DOHH2 (cell line): ENCODE data around the gene ABCD2.

Experiments
- H3F3A ChIP-seq: fragments of 200-600 bp; sonication (generic), shearing (Covaris generic); 2 replicates; pipeline ENCODE4 v1.6.0; 2016; ENCODE audit warnings: antibody characterized with exemption, mild to moderate bottlenecking; ENCODE audit not compliant: control insufficient read depth, insufficient read depth
- H3K27ac ChIP-seq: fragments of 200-600 bp; sonication (generic); 2 replicates; pipeline ENCODE4 v1.5.1; 2014; ENCODE audit warnings: low read depth, mild to moderate bottlenecking, low read length, moderate library complexity
- H3K27me3 ChIP-seq: fragments of 200-600 bp; sonication (generic); 2 replicates; pipeline ENCODE4 v1.6.1; 2014; ENCODE audit warnings: mild to moderate bottlenecking, low read length, mixed read lengths; ENCODE audit not compliant: control insufficient read depth
- H3K36me3 ChIP-seq: fragments of 200-600 bp; sonication (generic); 2 replicates; pipeline ENCODE4 v1.6.1; 2014; ENCODE audit warnings: mild to moderate bottlenecking, low read length, moderate library complexity, mixed read lengths; ENCODE audit not compliant: control insufficient read depth
- H3K4me1 ChIP-seq: fragments of 200-600 bp; sonication (generic); 2 replicates; pipeline ENCODE4 v1.6.1; 2014; ENCODE audit warnings: mild to moderate bottlenecking, low read length, mixed read lengths; ENCODE audit not compliant: control insufficient read depth
- H3K4me2 ChIP-seq: fragments of 200-600 bp; sonication (generic); 2 replicates; pipeline ENCODE4 v1.6.0; 2014; ENCODE audit warnings: mild to moderate bottlenecking, low read length, moderate library complexity
- H3K4me3 ChIP-seq: fragments of 200-600 bp; sonication (generic); 2 replicates; pipeline ENCODE4 v1.5.1; 2014; ENCODE audit warnings: mild to moderate bottlenecking, low read length, mixed read lengths
- H3K79me2 ChIP-seq: fragments of 200-600 bp; sonication (generic); 2 replicates; pipeline ENCODE4 v1.6.1; 2014; ENCODE audit warnings: mild to moderate bottlenecking, low read length, mixed read lengths; ENCODE audit not compliant: control insufficient read depth
- H3K9me2 ChIP-seq: fragments of 200-600 bp; sonication (generic); replicated peaks from 2 replicates; pipeline ENCODE4 v1.6.1; 2014; ENCODE audit warnings: mild to moderate bottlenecking, low read length, mixed read lengths; ENCODE audit not compliant: control insufficient read depth
- H3K9me3 ChIP-seq: fragments of 200-600 bp; sonication (generic); 2 replicates; pipeline ENCODE4 v1.6.1; 2014; ENCODE audit warnings: antibody characterized with exemption, low read length, mixed read lengths; ENCODE audit not compliant: control insufficient read depth, insufficient read depth
- H4K20me1 ChIP-seq: fragments of 200-600 bp; sonication (generic); 2 replicates; pipeline ENCODE4 v1.6.0; 2014; ENCODE audit warnings: low read depth, mild to moderate bottlenecking, antibody characterized with exemption, low read length, moderate library complexity; ENCODE audit not compliant: control insufficient read depth, insufficient read depth
- CTCF ChIP-seq: fragments of 200-600 bp; sonication (generic); IDR thresholded peaks from one replicate; pipeline ENCODE4 v1.5.1; 2014; ENCODE audit warnings: antibody characterized with exemption, mild to moderate bottlenecking, low read depth, low read length; ENCODE audit not compliant: poor library complexity, severe bottlenecking
- EZH2phosphoT487 ChIP-seq: fragments of 200-600 bp; sonication (generic); IDR thresholded peaks from 2 replicates; pipeline ENCODE4 v1.6.1; 2017; ENCODE audit warnings: borderline replicate concordance, mild to moderate bottlenecking, antibody characterized with exemption, low read length, moderate library complexity, mixed read lengths

The ABCD2 gene

GRCh38 chr12:39632670-39633069, 13.1 kb upstream of the ABCD2 start:
- Histone ChIP-seq H3K4me2 (no peak overlapping the region), H4K20me1 (no peaks in the 10 kb centered on the region), H3K27ac (no peak overlapping the region), H3K79me2 (no peaks in the 10 kb centered on the region), H3F3A (no peaks in the 10 kb centered on the region), H3K27me3 (no peaks in the 10 kb centered on the region), H3K9me3 (no peaks in the 10 kb centered on the region), H3K36me3 (no peaks in the 10 kb centered on the region), H3K4me3 (no peak overlapping the region), H3K9me2 (no peaks in the 10 kb centered on the region), H3K4me1 (peaks cover 5% of the 10 kb centered on the region)
- no peak for TF ChIP-seq CTCF
- TF ChIP-seq EZH2phosphoT487 = no peak

- Histone ChIP-seq H4K20me1 (no peaks in the 10 kb centered on the region), H3K36me3 (no peaks in the 10 kb centered on the region), H3K4me2 (no peak overlapping the region), H3F3A (no peaks in the 10 kb centered on the region), H3K9me2 (no peaks in the 10 kb centered on the region), H3K4me3 (no peak overlapping the region), H3K9me3 (no peaks in the 10 kb centered on the region), H3K79me2 (no peaks in the 10 kb centered on the region), H3K4me1 (peaks cover 5% of the 10 kb centered on the region), H3K27me3 (no peaks in the 10 kb centered on the region), H3K27ac (no peak overlapping the region)
- TF ChIP-seq CTCF = no peak
- TF ChIP-seq EZH2phosphoT487 = no peak
Measured at GRCh38 chr12:39628836-39629235, 9.2 kb upstream of the ABCD2 start.

- Histone ChIP-seq H3K4me1 (peaks cover 5% of the 10 kb centered on the region), H3K27ac (no peak overlapping the region), H3K9me2 (no peaks in the 10 kb centered on the region), H3K79me2 (no peaks in the 10 kb centered on the region), H4K20me1 (no peaks in the 10 kb centered on the region), H3K4me3 (no peak overlapping the region), H3F3A (no peaks in the 10 kb centered on the region), H3K36me3 (no peaks in the 10 kb centered on the region), H3K4me2 (no peak overlapping the region), H3K9me3 (no peaks in the 10 kb centered on the region), H3K27me3 (no peaks in the 10 kb centered on the region)
- TF ChIP-seq EZH2phosphoT487 (no peak), CTCF (no peak)
Measured at GRCh38 chr12:39627914-39628313, 8.3 kb upstream of the ABCD2 start.
